Measurements from ENCODE around the gene AGBL4. TPM values are rescaled to one million over a fixed set of nuclear protein-coding genes. Genes with fewer than 3 reads are reported as not detected.
A peak's percentile ranks its signal among the peaks of the same experiment; 100 is the strongest.

The AGBL4 gene
- total and polyA plus RNA-seq, 7 donors, result 0.09 to 0.36 (median 0.16) TPM; not detected in 4

DNA sequence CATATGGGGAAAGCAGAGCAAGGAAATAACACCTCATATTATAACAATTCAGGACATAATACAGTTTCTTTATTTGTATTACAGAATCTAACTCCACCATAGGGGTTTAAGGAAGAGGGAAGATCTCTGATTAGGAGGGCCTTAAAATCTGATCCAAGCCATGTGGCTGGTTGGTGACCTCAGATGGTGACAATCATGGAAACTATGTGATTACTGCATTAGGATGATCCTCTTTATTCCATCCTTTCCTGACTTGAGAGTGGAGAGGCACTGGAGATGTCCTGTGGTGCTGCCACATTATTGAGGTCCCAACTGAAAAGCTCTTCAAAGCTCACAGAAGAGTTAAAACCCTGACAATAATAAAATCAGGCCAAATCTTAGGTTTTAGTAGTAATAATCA, 1078.9 kb downstream of the AGBL4 start:
- Histone ChIP-seq H3K9me3 (no peaks in the 10 kb centered on the region), H3K27ac (no peak overlapping the region), H3K27me3 (no peaks in the 10 kb centered on the region), H3K4me1 (peaks cover 0 to 14% (median 9%) of the 10 kb centered on the region in 4 donors), H3K36me3 (no peaks in the 10 kb centered on the region), H3K4me3 (no peak overlapping the region)
- no peak for TF ChIP-seq EP300 (IDR thresholded peaks at IDR 0.05)
- no peak for TF ChIP-seq CTCF (IDR thresholded peaks at IDR 0.05)
- TF ChIP-seq POLR2A (IDR thresholded peaks at IDR 0.05), result no peak
- no peak for TF ChIP-seq POLR2AphosphoS5 (IDR thresholded peaks at IDR 0.05)
- no peak for DNase-seq
- intact Hi-C loops (cut with DNase I), result no loop called here

DNA sequence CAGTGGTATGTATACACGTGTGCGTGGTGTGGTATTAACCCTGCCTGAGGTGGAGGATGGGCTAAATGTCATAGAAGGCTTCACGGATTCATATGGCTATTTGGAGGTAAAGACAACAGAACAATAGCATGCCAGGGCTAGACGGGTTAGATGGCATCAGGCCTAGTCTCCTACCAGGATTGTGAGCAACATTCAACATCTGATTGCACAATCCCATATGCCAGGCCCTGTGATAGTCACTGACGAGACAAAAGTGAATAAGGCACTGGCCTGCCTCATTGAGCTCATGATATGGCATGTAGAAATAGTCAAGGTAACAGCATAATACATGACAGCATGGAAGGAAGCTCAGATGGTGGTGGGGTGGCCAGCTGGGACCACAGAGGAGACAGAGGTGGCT, 1079.9 kb downstream of the AGBL4 start:
- no peaks in the 10 kb centered on the region for H3K9me3 ChIP-seq
- H3K36me3 ChIP-seq, result no peaks in the 10 kb centered on the region
- no peak for DNase-seq
- H3K27ac ChIP-seq, result peak overlapping the region in 2 of 4 donors; percentile 26 to 59
- WGBS, 2 donors, result 80 to 92% methylated on average over 5 of the region's 5 CpGs
- no peak overlapping the region for H3K4me3 ChIP-seq
- TF ChIP-seq CTCF (IDR thresholded peaks at IDR 0.05) (no peak), POLR2A (IDR thresholded peaks at IDR 0.05) (no peak), EP300 (IDR thresholded peaks at IDR 0.05) (no peak), POLR2AphosphoS5 (IDR thresholded peaks at IDR 0.05) (no peak)
- intact Hi-C loops (cut with DNase I), result no loop called here
- peaks cover 0 to 14% (median 9%) of the 10 kb centered on the region in 4 donors for H3K4me1 ChIP-seq
- H3K27me3 ChIP-seq, result no peaks in the 10 kb centered on the region

GRCh38 chr1:48943393-48943792, 1080.4 kb downstream of the AGBL4 start:
- H3K4me1 ChIP-seq, result peaks cover 0 to 14% (median 9%) of the 10 kb centered on the region in 4 donors
- H3K9me3 ChIP-seq, result no peaks in the 10 kb centered on the region
- peak overlapping the region in 2 of 4 donors; percentile 26 to 59 for H3K27ac ChIP-seq
- H3K4me3 ChIP-seq, result no peak overlapping the region
- DNase-seq, result no peak
- no peaks in the 10 kb centered on the region for H3K36me3 ChIP-seq
- WGBS, 2 donors, result 85 to 87% methylated on average over 1 of the region's 1 CpG
- no peaks in the 10 kb centered on the region for H3K27me3 ChIP-seq
- TF ChIP-seq EP300 (IDR thresholded peaks at IDR 0.05), result peak in 2 of 4 donors; percentile 41 to 67
- no peak for TF ChIP-seq POLR2A (IDR thresholded peaks at IDR 0.05)
- TF ChIP-seq POLR2AphosphoS5 (IDR thresholded peaks at IDR 0.05), result peak in 2 of 4 donors; percentile 38 to 65
- intact Hi-C loops (cut with DNase I), result no loop called here

DNA sequence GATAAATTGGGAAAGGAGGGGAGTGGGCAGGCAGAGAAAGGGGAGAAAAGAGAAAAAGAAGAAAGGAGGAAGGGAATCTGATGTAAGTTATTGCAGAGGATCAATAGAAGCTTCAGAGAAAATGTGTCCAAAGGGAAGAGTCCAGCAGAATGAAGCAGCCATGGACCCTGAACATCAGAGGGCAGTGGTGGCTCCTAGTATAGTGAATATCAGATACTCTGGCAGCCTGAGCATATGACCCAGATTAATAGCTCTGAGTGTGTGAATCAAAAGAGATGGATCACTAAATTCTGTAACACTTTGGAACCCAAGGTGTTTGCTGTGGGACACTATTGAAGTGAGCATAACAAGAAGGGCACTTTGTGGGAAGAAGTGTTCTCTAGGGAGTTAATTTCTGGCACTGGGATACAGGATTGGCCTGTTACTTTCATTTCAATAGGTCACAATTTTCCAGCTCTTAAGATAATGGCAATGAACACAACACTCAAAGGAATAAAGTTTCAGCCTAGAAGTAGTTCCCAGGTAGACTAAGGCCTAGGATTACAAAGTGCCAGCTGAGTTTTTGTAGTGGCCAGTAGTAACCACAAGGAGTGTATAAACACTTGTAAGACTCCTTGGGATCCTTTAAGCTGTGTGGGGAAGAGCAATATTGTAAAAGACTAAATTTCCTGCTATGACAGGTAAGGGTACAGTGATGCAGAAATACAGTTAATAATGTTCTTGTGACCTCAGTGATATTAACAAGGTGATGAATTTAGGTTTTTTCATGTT, 1082.6 kb downstream of the AGBL4 start:
- H3K36me3 ChIP-seq, result no peaks in the 10 kb centered on the region
- TF ChIP-seq POLR2AphosphoS5 (IDR thresholded peaks at IDR 0.05), result no peak
- no peak for TF ChIP-seq CTCF (IDR thresholded peaks at IDR 0.05)
- TF ChIP-seq POLR2A (IDR thresholded peaks at IDR 0.05), result no peak
- no peak for TF ChIP-seq EP300 (IDR thresholded peaks at IDR 0.05)
- H3K9me3 ChIP-seq, result no peaks in the 10 kb centered on the region
- H3K4me1 ChIP-seq, result peaks cover 0 to 14% (median 9%) of the 10 kb centered on the region in 4 donors
- H3K4me3 ChIP-seq, result no peak overlapping the region
- H3K27me3 ChIP-seq, result no peaks in the 10 kb centered on the region
- intact Hi-C loops (cut with DNase I), result no loop called here
- no peak overlapping the region for H3K27ac ChIP-seq
- DNase-seq, result no peak

DNA sequence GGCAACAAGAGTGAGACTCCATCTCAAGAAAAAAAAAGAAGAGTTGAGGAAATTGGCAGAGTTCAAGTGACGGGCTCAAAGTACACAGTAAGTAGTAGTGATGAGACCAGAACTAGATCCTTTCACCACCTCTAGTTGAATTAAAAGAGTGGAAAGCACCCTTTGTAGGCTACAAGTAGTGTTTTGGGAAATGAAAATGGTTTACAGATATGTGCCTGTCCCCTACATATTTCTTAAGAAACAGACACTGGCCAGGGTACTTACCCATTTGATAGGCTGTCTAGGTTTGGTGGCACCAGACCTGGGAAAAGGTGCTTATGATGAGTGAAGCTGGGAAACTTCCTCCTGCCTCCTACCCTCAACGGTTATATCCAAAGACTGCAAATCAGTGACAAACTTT, 1083.4 kb downstream of the AGBL4 start:
- no peaks in the 10 kb centered on the region for H3K36me3 ChIP-seq
- no peak overlapping the region for H3K4me3 ChIP-seq
- 76 to 90% methylated on average over 2 of the region's 2 CpGs for WGBS, 2 donors
- peaks cover 0 to 14% (median 9%) of the 10 kb centered on the region in 4 donors for H3K4me1 ChIP-seq
- H3K27ac ChIP-seq, result no peak overlapping the region
- TF ChIP-seq CTCF (IDR thresholded peaks at IDR 0.05) (no peak), EP300 (IDR thresholded peaks at IDR 0.05) (no peak), POLR2AphosphoS5 (IDR thresholded peaks at IDR 0.05) (no peak), POLR2A (IDR thresholded peaks at IDR 0.05) (no peak)
- intact Hi-C loops (cut with DNase I), result no loop called here
- no peak for DNase-seq
- no peaks in the 10 kb centered on the region for H3K27me3 ChIP-seq
- no peaks in the 10 kb centered on the region for H3K9me3 ChIP-seq
